GM18502 (cell line): ENCODE data around the gene CPS1.

Source experiments
- ATAC-seq: cut with Tn5 transposase; IDR thresholded peaks from one replicate; pipeline ENCODE4 v1.9.1; 2021; ENCODE audit warnings: mild to moderate bottlenecking; ENCODE audit not compliant: unreplicated experiment, poor library complexity

The CPS1 gene

GRCh38 chr2:210556329-210556980 is at the start of gene CPS1:
Gene CPS1, plus strand, starts transcription at chr2:210556599. Its CDS starts 135 bp downstream, at chr2:210556734.
- ATAC-seq = no peak

DNA sequence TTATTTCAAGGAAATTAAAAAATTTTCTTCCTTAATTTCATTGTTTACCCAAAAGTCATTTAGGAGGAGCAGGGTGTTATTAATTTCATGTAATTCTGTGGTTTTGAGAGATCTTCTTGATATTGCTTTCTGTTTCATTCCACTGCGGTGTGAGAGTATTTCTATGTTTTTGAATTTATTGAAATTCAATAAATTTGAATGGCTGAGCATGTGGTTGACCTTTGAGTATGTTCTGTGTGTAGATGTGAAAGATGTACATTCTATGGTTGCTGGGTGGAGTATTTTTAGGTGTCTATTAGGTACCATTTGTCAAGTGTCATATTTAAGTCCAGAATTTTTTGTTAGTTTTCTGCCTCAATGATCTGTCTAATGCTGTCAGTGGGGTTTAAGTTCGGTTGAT is 40.5 kb upstream of the CPS1 start:
- no peak for ATAC-seq

- ATAC-seq = no peak
These were observed 39.1 kb upstream of the CPS1 start for GRCh38 chr2:210517264-210517663.

GRCh38 chr2:210519594-210519993 is 36.8 kb upstream of the CPS1 start:
- ATAC-seq = no peak

GRCh38 chr2:210522399-210522798 is 34.0 kb upstream of the CPS1 start:
- ATAC-seq = no peak

GRCh38 chr2:210523650-210524289 is 32.6 kb upstream of the CPS1 start:
- no peak for ATAC-seq

DNA sequence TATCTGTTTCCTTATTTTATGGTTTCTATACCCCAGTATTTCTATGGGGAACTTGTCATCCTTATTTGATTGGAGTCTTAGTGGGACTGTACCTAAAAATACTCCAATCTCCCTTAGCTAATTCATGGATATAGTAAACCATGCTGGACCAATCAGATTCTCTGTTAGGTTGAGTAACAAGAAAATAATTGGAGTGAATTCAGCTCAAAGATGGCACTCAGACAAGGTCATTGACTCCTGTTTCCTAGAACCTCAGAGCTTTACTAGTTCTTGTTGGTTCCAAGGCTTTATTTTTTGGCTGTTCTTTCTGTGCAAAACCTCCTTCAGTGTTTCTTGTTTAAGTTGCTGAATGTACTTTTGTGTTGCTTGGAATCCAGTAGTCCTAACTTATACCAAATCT is 31.9 kb upstream of the CPS1 start:
- ATAC-seq = no peak

GRCh38 chr2:210527286-210527685 is 29.1 kb upstream of the CPS1 start:
- no peak for ATAC-seq

- no peak for ATAC-seq
These were observed 27.7 kb upstream of the CPS1 start for GRCh38 chr2:210528716-210529115.

GRCh38 chr2:210531050-210531449 is 25.3 kb upstream of the CPS1 start:
- ATAC-seq = no peak

- ATAC-seq = no peak
These were observed 24.9 kb upstream of the CPS1 start for GRCh38 chr2:210531482-210531881.

- no peak for ATAC-seq
These were observed 23.0 kb upstream of the CPS1 start for GRCh38 chr2:210533389-210533788.

GRCh38 chr2:210534879-210535278 is 21.5 kb upstream of the CPS1 start:
- ATAC-seq = no peak

GRCh38 chr2:210536973-210537650 is 19.3 kb upstream of the CPS1 start:
- no peak for ATAC-seq

- ATAC-seq = no peak
These were observed 17.4 kb upstream of the CPS1 start for GRCh38 chr2:210539035-210539434.

- ATAC-seq = no peak
These were observed 16.6 kb upstream of the CPS1 start for GRCh38 chr2:210539578-210540416.

DNA sequence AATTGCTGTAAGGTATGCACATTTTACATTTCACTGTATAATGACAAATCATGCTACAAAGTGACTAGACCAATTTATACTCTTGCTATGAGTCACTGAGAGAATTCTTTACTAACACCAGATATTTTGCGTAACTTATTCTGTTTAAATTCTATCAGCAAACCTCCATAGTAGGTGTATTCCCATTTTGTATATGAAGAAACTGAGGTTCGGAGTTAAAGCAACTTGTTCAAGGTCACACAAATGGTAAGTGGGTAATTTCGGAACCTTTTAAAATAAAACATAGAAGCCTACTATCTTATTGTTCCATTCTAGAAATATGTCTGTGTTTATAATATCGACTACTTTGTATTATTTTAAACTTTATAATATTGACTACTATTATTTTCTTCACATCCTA is 15.9 kb upstream of the CPS1 start:
- ATAC-seq = no peak

GRCh38 chr2:210540900-210541289 is 15.5 kb upstream of the CPS1 start:
- ATAC-seq = no peak

DNA sequence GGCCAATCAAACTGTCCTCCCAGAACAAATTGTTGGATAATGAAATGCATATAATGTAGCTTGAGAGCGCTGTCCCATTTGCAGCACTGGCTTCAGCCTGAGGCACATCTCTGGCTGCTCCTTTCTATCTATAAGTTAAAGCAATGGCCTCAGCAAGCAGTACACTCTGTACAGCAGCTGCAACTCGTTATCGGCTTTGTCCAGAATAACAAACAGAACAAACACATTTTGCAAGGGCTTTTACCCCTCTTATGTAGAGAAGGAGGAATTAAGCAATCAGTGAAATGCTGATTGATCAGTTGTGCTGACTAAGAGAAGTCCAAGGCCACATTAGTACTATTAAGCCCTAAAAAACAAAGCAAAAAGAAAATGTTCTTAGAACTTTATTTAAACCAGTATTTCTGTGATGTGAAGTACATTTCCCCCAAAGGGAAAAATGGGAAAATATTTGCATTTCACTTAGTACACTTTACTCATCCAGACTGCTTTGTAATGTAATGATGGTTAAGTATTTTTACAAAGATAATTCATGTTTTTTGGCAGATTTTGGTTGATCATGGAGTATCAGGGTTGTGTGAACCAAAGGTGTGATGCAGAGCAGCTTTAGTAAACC is 15.0 kb upstream of the CPS1 start:
- ATAC-seq = no peak

- ATAC-seq = no peak
These were observed 12.3 kb upstream of the CPS1 start for GRCh38 chr2:210544007-210544590.
